Right lobe of liver (tissue), 4 donors: ENCODE results near the gene SARS2.

Source experiments
- POLR2A ChIP-seq: fragments of 450-650 bp; IDR thresholded peaks from one replicate; pipeline ENCODE4 v1.6.1; 2017; ENCODE audit warnings: antibody characterized with exemption, mild to moderate bottlenecking
- TF ChIP-seq, protein P1 (sequence below), 4 donors: fragments of 200-600 bp in 3 of 4; fragments of 450-650 bp in 1 of 4; IDR thresholded peaks; one replicate each; pipeline versions ENCODE4 v1.5.1 to v1.8.0; 2016 to 2022; ENCODE audit warnings: antibody characterized with exemption in 4 of 4, mild to moderate bottlenecking in 2 of 4
- donor health status: DM: no; HTN: no; CAD: no.
- donor health status: DM: no; HTN: no; CAD: no.
- donor health status: DM: no; HTN: yes; CAD: no.

GRCh38 chr19:38924388-38924787, 6.2 kb downstream of the SARS2 start:
- TF ChIP-seq, protein P1, sequence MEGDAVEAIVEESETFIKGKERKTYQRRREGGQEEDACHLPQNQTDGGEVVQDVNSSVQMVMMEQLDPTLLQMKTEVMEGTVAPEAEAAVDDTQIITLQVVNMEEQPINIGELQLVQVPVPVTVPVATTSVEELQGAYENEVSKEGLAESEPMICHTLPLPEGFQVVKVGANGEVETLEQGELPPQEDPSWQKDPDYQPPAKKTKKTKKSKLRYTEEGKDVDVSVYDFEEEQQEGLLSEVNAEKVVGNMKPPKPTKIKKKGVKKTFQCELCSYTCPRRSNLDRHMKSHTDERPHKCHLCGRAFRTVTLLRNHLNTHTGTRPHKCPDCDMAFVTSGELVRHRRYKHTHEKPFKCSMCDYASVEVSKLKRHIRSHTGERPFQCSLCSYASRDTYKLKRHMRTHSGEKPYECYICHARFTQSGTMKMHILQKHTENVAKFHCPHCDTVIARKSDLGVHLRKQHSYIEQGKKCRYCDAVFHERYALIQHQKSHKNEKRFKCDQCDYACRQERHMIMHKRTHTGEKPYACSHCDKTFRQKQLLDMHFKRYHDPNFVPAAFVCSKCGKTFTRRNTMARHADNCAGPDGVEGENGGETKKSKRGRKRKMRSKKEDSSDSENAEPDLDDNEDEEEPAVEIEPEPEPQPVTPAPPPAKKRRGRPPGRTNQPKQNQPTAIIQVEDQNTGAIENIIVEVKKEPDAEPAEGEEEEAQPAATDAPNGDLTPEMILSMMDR (IDR thresholded peaks at IDR 0.05): no peak
- TF ChIP-seq POLR2A: no peak
